NCI-H82 treated with DMSO at 0.1 percent for 48 hours (cell line): ENCODE results near the gene AP2A2.

Experiments used
- DNase-seq: peaks from one replicate; lab custom pipeline; 2025; ENCODE audit not compliant: unreplicated experiment; lab: John Stamatoyannopoulos, UW

Gene AP2A2

DNA sequence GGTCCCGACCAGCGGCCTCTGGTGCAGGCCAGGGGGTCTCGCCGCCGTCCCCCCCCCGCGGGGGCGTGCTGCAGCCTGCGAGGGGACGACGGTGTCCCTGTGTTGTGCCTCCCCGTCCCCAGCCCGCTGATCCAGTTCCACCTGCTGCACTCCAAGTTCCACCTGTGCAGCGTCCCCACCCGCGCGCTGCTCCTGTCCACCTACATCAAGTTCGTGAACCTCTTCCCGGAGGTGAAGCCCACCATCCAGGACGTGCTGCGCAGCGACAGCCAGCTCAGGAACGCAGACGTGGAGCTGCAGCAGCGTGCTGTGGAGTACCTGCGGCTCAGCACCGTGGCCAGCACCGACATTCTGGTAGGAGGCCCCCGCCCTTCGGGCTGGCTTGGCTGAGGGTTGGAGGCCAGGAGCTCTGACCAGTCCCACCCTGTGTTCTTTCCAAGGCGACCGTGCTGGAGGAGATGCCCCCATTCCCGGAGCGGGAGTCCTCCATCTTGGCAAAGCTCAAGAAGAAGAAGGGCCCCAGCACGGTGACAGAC, 68.0 kb downstream of the AP2A2 start:
- DNase-seq, result no peak

DNA sequence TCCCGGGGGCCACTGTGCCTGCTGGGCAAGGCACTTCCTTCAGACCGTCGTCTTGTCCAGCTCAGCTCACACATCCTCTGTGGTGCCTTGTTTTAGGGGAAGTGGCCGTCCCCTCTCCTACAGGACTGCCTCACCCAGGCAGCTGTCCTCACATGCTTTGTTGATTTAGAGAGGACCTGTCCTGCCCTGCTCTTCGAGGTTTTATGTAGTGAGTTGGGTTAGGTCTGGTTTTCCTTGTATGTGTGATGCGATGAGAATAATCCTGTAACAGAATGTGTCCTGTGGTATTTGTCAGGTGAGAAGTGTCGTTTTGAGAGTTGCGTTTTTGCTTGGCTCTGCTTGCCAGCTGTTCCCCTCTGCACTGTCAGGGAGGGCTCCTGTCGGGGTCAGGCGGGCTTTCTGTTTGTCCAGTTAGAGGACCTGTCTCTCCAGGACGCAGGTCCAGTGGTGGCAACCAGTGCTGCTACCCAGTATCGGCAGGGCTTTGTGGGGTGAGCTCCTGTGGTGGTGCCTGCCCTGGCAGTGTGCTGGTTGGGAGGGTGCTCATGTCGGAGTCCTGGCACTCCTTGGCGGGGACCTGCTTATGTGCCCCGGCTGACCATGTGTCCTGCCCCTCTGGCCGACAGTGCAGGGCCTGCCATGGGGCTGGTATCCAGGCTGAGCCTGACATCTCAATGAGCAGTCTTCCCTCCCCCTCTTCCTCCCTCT, 69.5 kb downstream of the AP2A2 start:
- no peak for DNase-seq

DNA sequence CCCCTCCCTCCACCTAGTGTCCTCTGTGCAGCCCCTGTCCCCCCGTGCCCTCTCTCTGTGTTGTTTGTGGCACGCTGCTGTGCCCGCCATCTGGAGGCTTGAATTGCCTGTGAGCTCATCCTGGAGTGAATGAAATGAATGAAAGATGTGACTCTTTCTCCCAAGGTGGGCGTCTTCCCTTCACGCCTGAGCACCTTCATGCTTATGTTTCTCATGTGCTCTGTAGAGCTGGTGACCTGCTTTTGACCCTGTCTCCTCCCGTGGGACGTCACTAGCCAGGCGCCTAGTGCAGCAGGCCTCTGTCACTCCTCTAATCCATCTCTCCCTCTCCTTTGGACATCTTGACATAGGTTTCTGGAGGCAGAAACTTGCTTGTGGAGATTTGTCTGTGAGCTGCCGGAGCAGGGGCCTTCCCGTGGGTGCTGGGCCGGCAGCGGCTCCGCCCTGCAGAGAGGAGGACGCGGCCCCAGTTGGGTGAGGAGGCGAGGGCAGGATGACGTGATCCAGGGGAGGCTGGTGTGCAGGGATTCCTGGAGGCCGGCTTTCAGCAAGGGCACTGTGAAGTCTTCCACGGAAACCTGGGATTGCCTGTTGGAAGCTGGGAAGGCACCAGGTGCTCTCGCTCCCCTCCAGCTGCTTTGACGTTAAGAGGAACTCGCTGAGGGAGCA, 70.2 kb downstream of the AP2A2 start:
- DNase-seq, result no peak

DNA sequence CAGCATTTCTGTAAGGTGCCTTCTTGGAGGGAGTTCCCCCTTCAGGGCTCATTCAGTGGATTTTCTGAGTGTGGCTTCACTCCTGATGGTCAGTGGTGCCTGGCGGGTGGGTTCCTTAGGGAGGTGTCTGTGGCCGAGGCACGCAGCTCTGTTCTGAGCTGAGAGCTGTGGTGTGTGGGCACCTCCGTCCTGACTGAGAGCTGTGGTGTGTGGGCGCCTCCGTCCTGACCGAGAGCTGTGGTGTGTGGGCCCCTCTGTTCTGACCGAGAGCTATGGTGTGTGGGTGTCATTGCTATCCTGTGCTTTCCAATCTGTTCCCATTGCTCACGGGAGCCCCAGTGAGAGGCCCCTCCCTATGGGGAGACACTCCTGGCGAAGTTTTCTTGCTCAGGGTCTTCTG, 71.0 kb downstream of the AP2A2 start:
- DNase-seq, result no peak

DNA sequence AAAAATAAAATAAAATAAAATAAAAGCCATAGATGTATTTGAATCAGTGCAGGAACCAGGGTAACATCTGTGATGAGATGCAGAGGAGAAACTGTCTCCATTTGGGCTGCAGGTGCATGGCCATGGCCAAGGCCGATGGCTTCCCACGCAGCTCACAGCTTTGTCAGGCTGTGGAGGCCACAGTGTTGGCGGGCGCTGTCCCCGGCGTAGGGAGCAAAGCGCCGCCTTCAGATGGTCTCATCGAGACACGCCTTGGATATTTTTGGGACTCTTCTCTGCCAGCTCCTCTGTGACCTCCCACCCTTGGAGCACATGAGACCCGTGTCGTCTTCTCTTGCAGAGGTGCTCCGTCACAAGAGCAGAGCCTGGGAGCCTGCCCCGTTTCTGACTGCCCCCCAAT, 72.2 kb downstream of the AP2A2 start:
- DNase-seq, result no peak

GRCh38 chr11:999009-999408, 73.3 kb downstream of the AP2A2 start:
- DNase-seq, result no peak

DNA sequence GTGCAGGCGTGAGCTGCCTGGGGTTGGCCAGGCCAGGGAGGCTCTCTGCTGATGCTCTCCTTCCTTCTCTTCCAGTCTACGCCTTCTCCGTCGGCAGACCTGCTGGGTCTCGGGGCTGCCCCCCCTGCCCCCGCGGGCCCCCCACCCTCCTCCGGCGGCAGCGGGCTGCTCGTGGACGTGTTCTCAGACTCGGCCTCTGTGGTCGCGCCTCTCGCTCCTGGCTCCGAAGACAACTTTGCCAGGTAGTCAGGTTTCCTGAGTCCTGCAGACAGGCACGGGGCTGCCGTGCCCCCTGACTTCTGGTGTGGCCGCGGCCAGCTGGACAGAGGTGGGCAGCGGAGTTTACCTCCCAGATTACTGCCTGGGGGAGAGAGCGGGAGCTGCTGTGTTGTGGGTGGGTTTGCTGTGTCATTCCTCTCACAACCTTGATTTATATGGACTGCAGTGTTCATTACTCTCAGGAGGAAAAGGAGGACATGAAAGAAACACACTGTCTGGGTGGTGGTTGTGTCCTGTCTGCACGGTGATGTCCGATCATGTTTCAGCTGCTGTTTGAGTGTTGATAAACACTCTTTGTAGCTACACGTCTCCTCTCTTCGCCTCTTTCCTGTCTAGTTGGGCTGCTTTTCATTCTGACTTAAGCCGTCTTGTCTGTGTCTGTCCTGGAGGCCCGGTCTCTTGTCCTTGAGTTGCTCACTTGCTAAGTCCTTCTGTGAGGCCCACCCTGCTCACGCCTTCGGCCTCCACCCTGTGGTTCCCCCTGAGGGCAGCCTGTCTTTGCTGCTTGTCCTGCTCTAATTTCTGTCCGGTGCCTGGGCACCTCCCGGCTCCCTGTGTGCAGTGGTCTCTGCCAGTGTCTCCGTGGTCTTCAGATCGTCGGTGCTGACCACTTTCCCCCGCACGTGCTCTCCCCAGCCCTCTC, 74.9 kb downstream of the AP2A2 start:
- no peak for DNase-seq

- no peak for DNase-seq
Observed at GRCh38 chr11:1001617-1002405, 76.1 kb downstream of the AP2A2 start.

DNA sequence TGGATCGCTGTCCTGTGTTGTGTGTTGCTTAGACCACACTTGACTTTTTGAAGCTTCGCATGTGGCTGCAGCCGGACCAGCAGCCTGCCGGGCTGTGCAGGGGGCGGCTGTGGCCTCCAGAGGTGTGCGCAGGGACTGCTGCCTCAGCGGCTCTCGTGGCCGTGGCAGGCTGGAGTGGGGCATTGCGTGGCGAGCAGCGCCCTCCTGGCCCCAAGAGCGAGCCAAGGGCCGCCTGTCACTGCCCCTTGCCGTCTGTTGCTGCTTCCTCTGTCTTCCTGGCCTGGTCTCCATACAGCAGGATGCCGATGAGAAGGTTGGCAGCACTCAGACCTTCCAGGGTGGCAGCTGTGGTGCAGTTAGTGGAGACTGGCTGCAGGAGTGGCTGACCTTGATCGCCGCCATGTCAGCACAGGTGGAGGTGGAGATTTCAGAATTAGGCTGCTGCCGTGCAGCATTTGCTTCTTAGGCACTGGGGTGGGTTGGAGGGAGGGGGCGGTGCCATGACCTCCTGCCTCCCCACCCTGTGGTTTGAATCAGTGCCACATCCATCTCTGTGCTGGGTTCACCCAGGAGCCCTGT, 76.8 kb downstream of the AP2A2 start:
- no peak for DNase-seq

DNA sequence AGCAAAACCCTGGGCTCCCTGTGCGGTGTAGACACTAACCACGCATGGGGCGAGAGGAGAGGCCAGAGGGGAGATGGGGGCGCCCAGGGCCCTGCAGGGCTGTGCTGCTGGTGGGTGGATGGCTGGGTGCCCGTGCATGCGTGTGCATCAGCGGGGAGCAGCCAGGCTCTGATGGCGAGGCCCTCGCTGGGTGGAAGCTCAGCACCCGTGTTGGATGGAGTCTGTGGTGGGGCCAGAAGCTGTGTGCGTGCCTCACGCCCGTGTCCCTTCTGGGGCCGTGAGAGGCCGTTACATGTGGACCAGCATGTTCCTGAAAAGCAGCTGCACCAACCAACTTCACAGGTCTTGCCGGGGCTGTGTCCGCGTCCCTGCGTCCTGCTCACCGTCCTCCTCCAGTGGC, 77.5 kb downstream of the AP2A2 start:
- DNase-seq, result no peak

- DNase-seq, result no peak
Observed at GRCh38 chr11:1005928-1006327, 80.3 kb downstream of the AP2A2 start.

DNA sequence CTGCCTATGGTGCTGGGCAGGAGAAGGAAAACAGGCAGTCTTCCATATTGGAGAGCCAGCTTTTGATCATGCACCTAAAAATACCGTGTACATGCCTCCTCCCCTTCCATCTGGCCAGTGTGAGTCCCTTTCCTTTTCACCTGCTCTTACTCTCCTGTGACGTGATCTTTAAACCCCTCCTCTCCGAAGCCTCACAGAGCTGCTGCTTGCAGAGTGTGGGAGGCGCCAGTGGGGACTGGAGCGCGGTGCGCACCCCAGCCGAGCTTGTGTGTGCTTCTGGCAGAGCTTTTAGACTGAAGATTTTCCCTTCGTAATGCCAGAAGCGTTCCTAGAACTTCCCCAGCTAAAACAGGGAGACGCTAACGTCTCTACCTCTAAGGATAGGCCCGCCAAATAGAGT, 81.1 kb downstream of the AP2A2 start:
- no peak for DNase-seq

GRCh38 chr11:1007279-1007678, 81.6 kb downstream of the AP2A2 start:
- DNase-seq, result no peak

DNA sequence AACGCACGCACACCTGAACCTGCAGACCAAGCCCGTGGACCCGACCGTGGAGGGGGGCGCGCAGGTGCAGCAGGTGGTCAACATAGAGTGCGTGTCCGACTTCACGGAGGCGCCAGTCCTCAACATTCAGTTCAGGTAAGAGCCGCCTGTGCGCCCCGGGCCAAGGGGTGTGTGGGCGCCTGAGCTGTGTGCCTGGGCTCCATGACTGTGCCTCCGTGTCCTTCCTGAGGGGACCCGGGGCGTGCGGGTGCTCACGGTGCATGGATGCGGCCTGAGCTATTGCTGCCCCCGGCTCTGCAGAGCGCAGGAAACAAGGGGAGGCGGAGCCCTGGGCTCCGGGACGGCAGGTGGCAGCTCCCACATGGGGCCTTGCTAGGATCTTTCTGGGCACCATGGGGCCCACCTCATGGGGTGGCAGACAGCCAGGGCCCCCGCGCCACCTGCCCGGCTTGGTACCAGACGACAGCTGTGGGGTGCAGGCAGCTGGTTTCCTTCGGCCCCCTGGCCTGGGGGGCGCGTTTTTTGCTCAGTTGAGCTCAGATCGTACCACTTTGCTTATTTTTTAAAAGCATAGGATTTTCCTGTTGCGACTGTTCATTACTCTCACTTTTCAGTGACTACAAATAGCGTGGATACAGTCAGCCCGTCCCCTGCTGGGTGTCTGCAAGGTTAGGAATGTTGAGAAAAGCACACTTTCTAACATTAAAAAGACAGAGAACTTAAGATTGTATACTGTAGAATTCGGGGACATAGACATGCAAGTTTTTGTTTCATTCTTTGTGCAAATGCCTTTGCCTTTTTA, 82.5 kb downstream of the AP2A2 start:
- DNase-seq, result no peak

DNA sequence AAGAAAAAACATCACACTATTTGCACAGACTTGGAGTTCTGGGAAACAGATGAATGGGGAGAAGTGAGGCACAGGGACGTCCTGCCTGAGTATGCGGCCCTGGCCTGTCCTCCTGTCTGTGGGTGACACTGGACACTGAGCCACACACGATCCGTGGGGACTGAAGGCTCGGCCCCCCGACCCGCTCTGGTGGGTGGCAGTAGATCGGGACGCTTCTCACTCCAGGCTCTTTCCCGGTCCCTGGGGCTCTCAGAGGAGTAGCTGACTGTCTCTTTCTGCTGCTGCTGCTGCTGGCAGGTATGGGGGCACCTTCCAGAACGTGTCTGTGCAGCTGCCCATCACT, 83.1 kb downstream of the AP2A2 start:
- DNase-seq, result no peak

DNA sequence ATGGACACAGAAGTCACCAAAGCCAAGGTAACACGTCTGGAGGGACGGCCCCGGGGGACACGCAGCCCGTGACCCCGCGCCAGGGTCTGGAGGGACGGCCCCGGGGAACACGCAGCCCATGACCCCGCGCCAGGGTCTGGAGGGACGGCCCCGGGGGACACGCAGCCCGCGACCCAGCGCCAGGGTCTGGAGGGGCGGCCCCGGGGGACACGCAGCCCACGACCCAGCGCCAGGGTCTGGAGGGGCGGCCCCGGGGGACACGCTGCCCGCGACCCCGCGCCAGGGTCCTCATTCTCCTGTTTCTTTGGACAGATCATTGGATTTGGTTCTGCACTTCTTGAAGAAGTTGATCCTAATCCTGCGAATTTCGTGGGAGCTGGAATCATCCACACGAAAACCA, 83.7 kb downstream of the AP2A2 start:
- DNase-seq, result no peak

DNA sequence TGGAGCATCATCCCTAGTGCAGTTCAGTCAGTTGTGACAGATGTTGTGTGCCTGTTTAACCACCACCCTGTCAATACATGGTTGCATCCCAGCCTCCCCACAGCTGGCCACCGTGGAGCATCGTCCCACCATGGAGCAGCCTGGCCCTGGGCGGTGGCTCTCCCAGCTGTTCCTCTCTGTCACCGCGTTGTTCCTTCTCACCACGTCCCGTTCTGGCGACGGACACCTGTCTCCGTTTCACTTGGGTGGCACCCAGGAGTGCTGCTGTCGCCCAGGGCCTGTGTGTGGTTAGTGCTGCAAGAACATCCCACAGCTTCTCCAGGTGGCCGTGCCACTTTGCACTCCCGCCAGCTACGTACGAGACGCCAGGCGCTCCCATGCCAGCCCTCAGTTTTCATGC, 84.3 kb downstream of the AP2A2 start:
- no peak for DNase-seq

DNA sequence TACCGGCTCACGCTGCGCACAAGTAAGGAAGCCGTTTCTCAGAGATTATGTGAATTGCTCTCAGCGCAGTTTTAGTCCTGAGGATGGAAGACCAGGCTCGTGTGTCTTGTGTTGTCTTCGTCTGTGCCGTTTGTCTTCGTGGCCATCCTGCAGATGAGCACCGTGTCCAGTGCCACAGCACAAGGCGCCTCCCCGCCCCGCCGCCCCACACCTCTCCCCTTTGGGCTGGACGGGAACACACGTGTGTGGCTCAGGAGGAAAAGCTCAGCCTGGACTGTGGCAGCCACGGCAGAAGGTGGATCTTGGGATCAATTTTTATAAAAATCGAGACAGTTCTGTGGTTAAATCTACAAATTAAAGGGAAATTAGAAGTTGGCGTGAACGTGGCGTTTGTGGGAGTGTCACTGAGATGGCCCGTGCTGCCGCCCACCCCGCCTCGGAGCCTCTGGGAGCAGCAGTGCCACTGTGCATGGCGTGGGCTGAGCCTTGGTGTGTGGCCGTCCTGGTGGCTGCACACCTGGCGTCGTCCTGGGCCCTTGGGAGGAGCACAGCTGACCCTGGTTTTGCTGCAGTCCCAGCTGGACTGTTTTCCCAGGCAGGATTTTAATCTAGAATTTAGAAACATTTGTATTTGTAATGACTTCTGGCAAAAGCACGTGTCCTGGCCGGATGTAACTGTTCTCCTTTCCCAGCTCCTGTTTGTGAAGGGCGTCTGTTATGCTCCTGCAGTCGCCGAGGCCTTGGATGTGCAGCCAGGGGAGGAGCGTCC, 85.1 kb downstream of the AP2A2 start:
- no peak for DNase-seq

GRCh38 chr11:1011320-1011698, 85.6 kb downstream of the AP2A2 start:
- DNase-seq, result no peak
